GM12878 (cell line): ENCODE data around the gene LRBA. TPM values are rescaled to one million over a fixed set of nuclear protein-coding genes. Genes with fewer than 3 reads are reported as not detected.

Source experiments
- ATAC-seq: fragments of 200-7000 bp; cut with Tn5 transposase; 3 replicates; pipeline ENCODE4 v1.9.1; 2020; ENCODE audit warnings: mild to moderate bottlenecking, moderate library complexity
- BruUV-seq: library from RNA; stranded (reverse); fragments of 400-500 nt; replicated peaks from 2 replicates; lab custom pipeline; 2021; lab: Mats Ljungman, UMichigan
- CTCF ChIA-PET: fragments of 300-600 bp; sonication (Branson Sonifier 250); formaldehyde crosslinking; extraction: SDS; loops from one replicate; lab custom pipeline; 2021; ENCODE audit warnings: inconsistent platforms; lab: Yijun Ruan, JAX
- POLR2A ChIA-PET: fragments of 350-600 bp; formaldehyde crosslinking; extraction: SDS; loops from one replicate; lab custom pipeline; 2021; ENCODE audit warnings: inconsistent platforms; lab: Charles Lee
- RAD21 ChIA-PET: fragments of 300-600 bp; sonication (Branson Sonifier 250); formaldehyde crosslinking; loops from one replicate; lab custom pipeline; 2023; ENCODE audit warnings: antibody characterized with exemption; ENCODE audit not compliant: unreplicated experiment; lab: Charles Lee
- SMC1A ChIA-PET: fragments of 300-600 bp; sonication (Branson Sonifier 250); formaldehyde crosslinking; loops from one replicate; lab custom pipeline; 2023; ENCODE audit not compliant: unreplicated experiment, uncharacterized antibody; lab: Charles Lee
- DNase-seq: peaks from one replicate; pipeline ENCODE4 v3.0.0-alpha.2; 2011; ENCODE audit warnings: low read depth, low spot score
- FAIRE-seq: peaks from 3 replicates; lab custom pipeline; 2011; peaks lifted over from hg19 to GRCh38; lab: Jason Lieb, UNC
- H2AFZ ChIP-seq: 2 replicates; pipeline ENCODE4 v1.6.0; 2011; ENCODE audit warnings: low read depth, low read length, control low read depth; ENCODE audit not compliant: control insufficient read depth
- H3K27ac ChIP-seq: 2 replicates; pipeline ENCODE4 v1.5.1; 2011; ENCODE audit warnings: control low read depth; ENCODE audit not compliant: control insufficient read depth, insufficient read depth
- H3K27me3 ChIP-seq, 2 experiments: replicated peaks in 1 of 2; 2 replicates each; pipeline versions ENCODE4 v1.6.0 to v1.6.1; 2011; ENCODE audit warnings: low read length in 1 of 2; ENCODE audit not compliant: control insufficient read depth in 2 of 2, insufficient read depth in 2 of 2
- H3K36me3 ChIP-seq, 2 experiments: 2 replicates each; pipeline ENCODE4 v1.5.1; 2011; ENCODE audit warnings: low read length in 1 of 2; ENCODE audit not compliant: control insufficient read depth in 2 of 2, insufficient read depth in 2 of 2
- H3K4me1 ChIP-seq: 2 replicates; pipeline ENCODE4 v1.6.1; 2011; ENCODE audit warnings: mild to moderate bottlenecking, low read length, moderate library complexity, mixed read lengths; ENCODE audit not compliant: control insufficient read depth, insufficient read depth
- H3K4me2 ChIP-seq: 2 replicates; pipeline ENCODE4 v1.6.0; 2011; ENCODE audit warnings: control low read depth; ENCODE audit not compliant: control insufficient read depth, insufficient read depth
- H3K4me3 ChIP-seq: fragments of 200-600 bp; sonication (generic); 2 replicates; pipeline ENCODE4 v1.5.1; 2016
- H3K79me2 ChIP-seq: 2 replicates; pipeline ENCODE4 v1.6.0; 2011; ENCODE audit warnings: low read length; ENCODE audit not compliant: control insufficient read depth, insufficient read depth
- H3K9ac ChIP-seq: 2 replicates; pipeline ENCODE4 v1.8.0; 2011; ENCODE audit warnings: low read length, control low read depth, mixed read lengths; ENCODE audit not compliant: control insufficient read depth, insufficient read depth
- H3K9me3 ChIP-seq: replicated peaks from 3 replicates; pipeline ENCODE4 v1.5.1; 2011; ENCODE audit warnings: mild to moderate bottlenecking, low read length; ENCODE audit not compliant: control insufficient read depth, insufficient read depth
- H4K20me1 ChIP-seq: 2 replicates; pipeline ENCODE4 v1.6.0; 2011; ENCODE audit not compliant: control insufficient read depth, insufficient read depth
- ATF7 ChIP-seq: fragments of 450-650 bp; IDR thresholded peaks from 2 replicates; pipeline ENCODE4 v1.6.1; 2016; ENCODE audit warnings: low read depth, mild to moderate bottlenecking
- HSF1 ChIP-seq: fragments of 150-350 bp; IDR thresholded peaks from 2 replicates; pipeline ENCODE4 v1.6.1; 2014; ENCODE audit warnings: mild to moderate bottlenecking, low read depth, low read length
- LARP7 ChIP-seq: fragments of 450-650 bp; IDR thresholded peaks from 2 replicates; pipeline ENCODE4 v1.6.1; 2017; ENCODE audit warnings: mild to moderate bottlenecking
- NBN ChIP-seq: fragments of 450-650 bp; IDR thresholded peaks from 2 replicates; pipeline ENCODE4 v1.6.1; 2016
- POLR2AphosphoS2 ChIP-seq: IDR thresholded peaks from 2 replicates; pipeline ENCODE4 v1.6.1; 2011; ENCODE audit warnings: low read depth, mild to moderate bottlenecking, low read length, improper control_type of control experiment, moderate library complexity
- RCOR1 ChIP-seq: conservative IDR thresholded peaks from 2 replicates; pipeline ENCODE4 v1.6.1; 2012; ENCODE audit warnings: low read depth, low read length, improper control_type of control experiment
- SKIL ChIP-seq: fragments of 450-650 bp; IDR thresholded peaks from 2 replicates; pipeline ENCODE4 v1.6.1; 2017; ENCODE audit warnings: mild to moderate bottlenecking, low read depth, inconsistent platforms; ENCODE audit not compliant: poor library complexity, severe bottlenecking
- SMARCA5 ChIP-seq: fragments of 450-650 bp; IDR thresholded peaks from 2 replicates; pipeline ENCODE4 v1.6.1; 2017; ENCODE audit warnings: mild to moderate bottlenecking
- SP1 ChIP-seq: IDR thresholded peaks from one replicate; pipeline ENCODE4 v1.6.1; 2011; ENCODE audit warnings: low read depth, low read length
- SPI1 ChIP-seq: IDR thresholded peaks from 2 replicates; pipeline ENCODE4 v1.6.1; 2011; ENCODE audit warnings: low read depth, mild to moderate bottlenecking, low read length, moderate library complexity, borderline replicate concordance; ENCODE audit not compliant: insufficient read depth
- TAF1 ChIP-seq: IDR thresholded peaks from 2 replicates; pipeline ENCODE4 v1.6.1; 2011; ENCODE audit warnings: mild to moderate bottlenecking, low read depth, low read length, borderline replicate concordance
- TARDBP ChIP-seq: IDR thresholded peaks from 2 replicates; pipeline ENCODE4 v1.6.1; 2016; ENCODE audit warnings: borderline replicate concordance
- TCF3 ChIP-seq: IDR thresholded peaks from 2 replicates; pipeline ENCODE4 v1.6.1; 2012; ENCODE audit warnings: low read depth, mild to moderate bottlenecking, low read length, borderline replicate concordance; ENCODE audit not compliant: insufficient read depth
- WGBS: methylation state at CpG from one replicate; pipeline ENCODE4 v1.1.6; 2016; ENCODE audit warnings: low lambda C conversion rate; ENCODE audit not compliant: insufficient replicate concordance, insufficient coverage; ENCODE audit errors: missing lambda C conversion rate; 5-methylcytosine and 5-hydroxymethylcytosine counted together
- in situ Hi-C: fragments of 300-500 bp; cut with MboI; formaldehyde crosslinking; loops from 9 replicates; pipeline ENCODE4 v1.14.3; 2018; ENCODE audit warnings: mixed read lengths
- intact Hi-C: fragments of 100-400 bp; cut with micrococcal nuclease; formaldehyde crosslinking; loops from one replicate; pipeline ENCODE4 v1.14.2; 2022; ENCODE audit not compliant: unreplicated experiment
- polyA plus RNA-seq, 11 experiments: library from polyadenylated mRNA; depleted of rRNA in 4 of 11; unstranded in 6 of 11; stranded (reverse) in 5 of 11; fragments of >200 nt; fragmentation: Nextera tagmentation in 4 of 11; fragmentation: Illumina TruSeq in 1 of 11; extraction: Ambion mirVana in 4 of 11; extraction: Trizol in 1 of 11; gene quantifications; 1 replicate in 1 of 11; 2 replicates in 10 of 11; pipeline versions ENCODE4 v1.2.1 to v1.2.3, GENCODE V29; 2011 to 2016; ENCODE audit warnings: inconsistent platforms in 2 of 11, missing spikeins in 2 of 11, low read depth in 1 of 11
- total RNA-seq, 4 experiments: library from RNA; depleted of rRNA in 3 of 4; stranded (reverse); fragments of >200 nt in 3 of 4; fragmentation: Illumina TruSeq in 1 of 4; extraction: Trizol in 1 of 4; gene quantifications; 2 replicates each; pipeline versions ENCODE4 v1.2.1 to v1.2.3, GENCODE V29; 2013 to 2021
- TF ChIP-seq, protein P1 (sequence below): fragments of 450-650 bp; IDR thresholded peaks from 2 replicates; pipeline ENCODE4 v1.6.1; 2014; ENCODE audit warnings: mild to moderate bottlenecking
- TF ChIP-seq, protein P2 (sequence below): fragments of 450-650 bp; conservative IDR thresholded peaks from 2 replicates; pipeline ENCODE4 v1.6.1; 2017; ENCODE audit warnings: mild to moderate bottlenecking, moderate library complexity

LRBA gene
- total and polyA plus RNA-seq, 10 of the 15 experiments (the other 5 are each of a cell fraction or from before 2014, with no cell fraction given) = 20.3 to 93.4 (median 55.0) TPM

GRCh38 chr4:151013944-151014343 lies 1.1 kb downstream of the LRBA start:
- ChIA-PET POLR2A (interaction anchor here (0.7 to 3.8 kb wide), 13 partner anchors 9 to 88 kb away, joined by 3 to 41 read pairs (median 4); partner anchors contain the start of gene RPS3A), CTCF (interaction anchor here (0.9 to 3.8 kb wide), 5 partner anchors 13 to 86 kb away, joined by 3 to 21 read pairs (median 6); partner anchors contain the start of gene RPS3A), RAD21 (interaction anchor here (1.0 to 7.2 kb wide), 7 partner anchors 14 to 89 kb away, joined by 3 to 36 read pairs (median 6); no protein-coding TSS in a partner anchor), SMC1A (interaction anchor here (0.7 to 5.0 kb wide), 10 partner anchors 8 to 101 kb away, joined by 3 to 31 read pairs (median 8); partner anchors contain the start of gene RPS3A)
- peak overlapping the region; percentile 53 for H3K4me2 ChIP-seq
- no peaks in the 10 kb centered on the region; a peak in 2 of 4 replicates for H3K36me3 ChIP-seq
- 26% methylated on average over 4 of the region's 4 CpGs for WGBS
- intact Hi-C loops (no loop called here), in situ Hi-C loops (no loop called here)
- no peak for ATAC-seq
- H3K79me2 ChIP-seq = peaks cover 62% of the 10 kb centered on the region
- BruUV-seq = no TSS peak
- no peak for FAIRE-seq
- TF ChIP-seq TCF3 (no peak), LARP7 (no peak), SKIL (no peak), HSF1 (no peak), RCOR1 (no peak), ATF7 (no peak), NBN (no peak), TARDBP (no peak), SPI1 (no peak), POLR2AphosphoS2 (no peak), SP1 (no peak), SMARCA5 (no peak), TAF1 (no peak)
- TF ChIP-seq, protein P1, sequence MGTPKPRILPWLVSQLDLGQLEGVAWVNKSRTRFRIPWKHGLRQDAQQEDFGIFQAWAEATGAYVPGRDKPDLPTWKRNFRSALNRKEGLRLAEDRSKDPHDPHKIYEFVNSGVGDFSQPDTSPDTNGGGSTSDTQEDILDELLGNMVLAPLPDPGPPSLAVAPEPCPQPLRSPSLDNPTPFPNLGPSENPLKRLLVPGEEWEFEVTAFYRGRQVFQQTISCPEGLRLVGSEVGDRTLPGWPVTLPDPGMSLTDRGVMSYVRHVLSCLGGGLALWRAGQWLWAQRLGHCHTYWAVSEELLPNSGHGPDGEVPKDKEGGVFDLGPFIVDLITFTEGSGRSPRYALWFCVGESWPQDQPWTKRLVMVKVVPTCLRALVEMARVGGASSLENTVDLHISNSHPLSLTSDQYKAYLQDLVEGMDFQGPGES = no peak
- TF ChIP-seq, protein P2, sequence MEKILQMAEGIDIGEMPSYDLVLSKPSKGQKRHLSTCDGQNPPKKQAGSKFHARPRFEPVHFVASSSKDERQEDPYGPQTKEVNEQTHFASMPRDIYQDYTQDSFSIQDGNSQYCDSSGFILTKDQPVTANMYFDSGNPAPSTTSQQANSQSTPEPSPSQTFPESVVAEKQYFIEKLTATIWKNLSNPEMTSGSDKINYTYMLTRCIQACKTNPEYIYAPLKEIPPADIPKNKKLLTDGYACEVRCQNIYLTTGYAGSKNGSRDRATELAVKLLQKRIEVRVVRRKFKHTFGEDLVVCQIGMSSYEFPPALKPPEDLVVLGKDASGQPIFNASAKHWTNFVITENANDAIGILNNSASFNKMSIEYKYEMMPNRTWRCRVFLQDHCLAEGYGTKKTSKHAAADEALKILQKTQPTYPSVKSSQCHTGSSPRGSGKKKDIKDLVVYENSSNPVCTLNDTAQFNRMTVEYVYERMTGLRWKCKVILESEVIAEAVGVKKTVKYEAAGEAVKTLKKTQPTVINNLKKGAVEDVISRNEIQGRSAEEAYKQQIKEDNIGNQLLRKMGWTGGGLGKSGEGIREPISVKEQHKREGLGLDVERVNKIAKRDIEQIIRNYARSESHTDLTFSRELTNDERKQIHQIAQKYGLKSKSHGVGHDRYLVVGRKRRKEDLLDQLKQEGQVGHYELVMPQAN = no peak
- peak overlapping the region; percentile 96 for H3K9ac ChIP-seq
- H4K20me1 ChIP-seq = no peaks in the 10 kb centered on the region
- no peaks in the 10 kb centered on the region; the same call in 2 of the 3 replicates for H3K9me3 ChIP-seq
- H3K4me3 ChIP-seq = peak overlapping the region; percentile 100
- H3K27ac ChIP-seq = peak overlapping the region; percentile 92
- peak overlapping the region; percentile 93 for H2AFZ ChIP-seq
- no peak for DNase-seq
- peaks cover 4% of the 10 kb centered on the region for H3K4me1 ChIP-seq
- no peaks in the 10 kb centered on the region for H3K27me3 ChIP-seq
